Sigmoid colon (tissue), 4 donors: Measurements from ENCODE around the gene HOXA2.
A peak's percentile ranks its signal among the peaks of the same experiment; 100 is the strongest.

Experiments
- EP300 ChIP-seq, 4 donors: sonication (generic); formaldehyde crosslinking; IDR thresholded peaks; one replicate each; pipeline ENCODE4 v1.6.1; 2017; ENCODE audit warnings: antibody characterized with exemption in 4 of 4
- POLR2A ChIP-seq, 2 donors: fragments of 450-650 bp; IDR thresholded peaks; one replicate each; pipeline ENCODE4 v1.6.1; 2016; ENCODE audit warnings: antibody characterized with exemption in 2 of 2, mild to moderate bottlenecking in 2 of 2, moderate library complexity in 2 of 2
- POLR2AphosphoS5 ChIP-seq, 4 donors: sonication (generic); formaldehyde crosslinking; IDR thresholded peaks; one replicate each; pipeline ENCODE4 v1.6.1; 2017; ENCODE audit warnings: antibody characterized with exemption in 4 of 4
- TF ChIP-seq, protein P1 (sequence below), 4 experiments: fragments of 450-650 bp in 3 of 4; fragments of 200-600 bp in 1 of 4; IDR thresholded peaks; one replicate each; pipeline ENCODE4 v1.5.1; 2016 to 2019; ENCODE audit warnings: antibody characterized with exemption in 4 of 4, mild to moderate bottlenecking in 3 of 4, moderate library complexity in 2 of 4

DNA sequence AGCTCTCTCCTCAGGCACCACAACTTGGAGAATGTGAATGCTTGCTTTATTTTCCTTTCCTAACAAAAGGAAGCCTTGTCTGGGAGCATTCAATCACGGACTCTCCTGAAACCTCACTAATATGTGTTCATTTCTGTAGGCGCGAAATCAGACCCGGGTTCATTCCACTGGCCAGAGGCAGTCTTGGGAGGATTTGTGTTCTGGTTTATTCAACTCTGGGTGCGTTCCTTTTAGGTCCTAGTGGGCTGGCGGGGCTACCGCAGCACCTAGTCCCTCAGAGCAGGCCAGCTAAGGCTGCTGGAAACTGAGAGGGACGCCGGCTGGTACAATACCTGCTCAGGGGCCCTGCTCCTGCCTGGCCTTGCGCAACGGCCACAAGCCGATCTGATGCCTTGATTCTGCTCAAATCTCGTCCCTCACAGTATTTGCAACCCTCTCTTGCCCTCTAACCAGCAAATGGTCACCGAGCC lies 20.6 kb upstream of the HOXA2 start:
- TF ChIP-seq, protein P1, sequence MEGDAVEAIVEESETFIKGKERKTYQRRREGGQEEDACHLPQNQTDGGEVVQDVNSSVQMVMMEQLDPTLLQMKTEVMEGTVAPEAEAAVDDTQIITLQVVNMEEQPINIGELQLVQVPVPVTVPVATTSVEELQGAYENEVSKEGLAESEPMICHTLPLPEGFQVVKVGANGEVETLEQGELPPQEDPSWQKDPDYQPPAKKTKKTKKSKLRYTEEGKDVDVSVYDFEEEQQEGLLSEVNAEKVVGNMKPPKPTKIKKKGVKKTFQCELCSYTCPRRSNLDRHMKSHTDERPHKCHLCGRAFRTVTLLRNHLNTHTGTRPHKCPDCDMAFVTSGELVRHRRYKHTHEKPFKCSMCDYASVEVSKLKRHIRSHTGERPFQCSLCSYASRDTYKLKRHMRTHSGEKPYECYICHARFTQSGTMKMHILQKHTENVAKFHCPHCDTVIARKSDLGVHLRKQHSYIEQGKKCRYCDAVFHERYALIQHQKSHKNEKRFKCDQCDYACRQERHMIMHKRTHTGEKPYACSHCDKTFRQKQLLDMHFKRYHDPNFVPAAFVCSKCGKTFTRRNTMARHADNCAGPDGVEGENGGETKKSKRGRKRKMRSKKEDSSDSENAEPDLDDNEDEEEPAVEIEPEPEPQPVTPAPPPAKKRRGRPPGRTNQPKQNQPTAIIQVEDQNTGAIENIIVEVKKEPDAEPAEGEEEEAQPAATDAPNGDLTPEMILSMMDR (IDR thresholded peaks at IDR 0.05): no peak
- TF ChIP-seq EP300 (IDR thresholded peaks at IDR 0.05) (no peak), POLR2A (IDR thresholded peaks at IDR 0.05) (no peak), POLR2AphosphoS5 (IDR thresholded peaks at IDR 0.05) (peak in 1 of 4 donors; percentile 0)
